Measurements from ENCODE around the gene TM2D3. TPM values are rescaled to one million over a fixed set of nuclear protein-coding genes. Genes with fewer than 3 reads are reported as not detected.
A peak's percentile ranks its signal among the peaks of the same experiment; 100 is the strongest.

The TM2D3 gene, protein sequence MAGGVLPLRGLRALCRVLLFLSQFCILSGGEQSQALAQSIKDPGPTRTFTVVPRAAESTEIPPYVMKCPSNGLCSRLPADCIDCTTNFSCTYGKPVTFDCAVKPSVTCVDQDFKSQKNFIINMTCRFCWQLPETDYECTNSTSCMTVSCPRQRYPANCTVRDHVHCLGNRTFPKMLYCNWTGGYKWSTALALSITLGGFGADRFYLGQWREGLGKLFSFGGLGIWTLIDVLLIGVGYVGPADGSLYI
- 34.7 and 39.2 TPM in 2 replicates for total RNA-seq (2022)
- Bru-seq, nascent RNA: percentile 84 among the genes with signal in this experiment
- percentile 85 among the genes with signal in this experiment for BruChase-seq, experiment 1, labeled RNA remaining after a 2-hour chase
- BruChase-seq, experiment 2, labeled RNA remaining after a 6-hour chase: percentile 83 among the genes with signal in this experiment
- long read RNA-seq, transcript TM2D3-201 (6 exons, 1,381 nt): minor isoform, 11 of 59 reads
- long read RNA-seq, transcript TM2D3-202 (5 exons, 1,329 nt): major isoform, 36 of 59 reads
- long read RNA-seq, partial matches to known transcripts: 1 of 59 reads
- long read RNA-seq, other reads (novel, unspliced or antisense): 2 of 59 reads

GRCh38 chr15:101652098-101652785 lies at the start of gene TM2D3:
Gene TM2D3 (minus strand): TSS chr15:101652381. CDS start chr15:101652361, 20 bp downstream.
- CTCF ChIA-PET: interaction anchor here (0.6 to 1.3 kb wide), 4 partner anchors 10 to 363 kb away, joined by 3 to 5 read pairs (median 3); no protein-coding TSS in a partner anchor

GRCh38 chr15:101698314-101698713 lies 46.1 kb upstream of the TM2D3 start:
- no peaks in the 10 kb centered on the region for H3K4me1 Mint-ChIP-seq (ENCODE audit: low read depth, unreplicated experiment)
- BruUV-seq (replicated peaks): no TSS peak
- peaks cover 39% of the 10 kb centered on the region for H3K36me3 Mint-ChIP-seq (ENCODE audit: insufficient read depth, unreplicated experiment)
- H3K27ac Mint-ChIP-seq (ENCODE audit: unreplicated experiment): no peak overlapping the region
- Histone ChIP-seq H3K4me1 (no peaks in the 10 kb centered on the region), H3K4me3 (ENCODE audit: low read depth, low read length) (no peak overlapping the region), H3K9me3 (no peaks in the 10 kb centered on the region), H3K27me3 (replicated peaks; ENCODE audit: control insufficient read depth, insufficient read depth, low read length) (no peaks in the 10 kb centered on the region), H3K36me3 (ENCODE audit: control insufficient read depth, insufficient read depth, low read length) (no peaks in the 10 kb centered on the region; the same call in none of the 2 replicates)
- no peaks in the 10 kb centered on the region for H3K9me3 Mint-ChIP-seq (ENCODE audit: unreplicated experiment)
- H3K4me3 Mint-ChIP-seq (ENCODE audit: unreplicated experiment): no peak overlapping the region
- DNase-seq: no peak
- intact Hi-C loops (cut with micrococcal nuclease; ENCODE audit: unreplicated experiment): no loop called here
- no peaks in the 10 kb centered on the region for H3K27me3 Mint-ChIP-seq (ENCODE audit: insufficient read depth, unreplicated experiment)
- ChIA-PET CTCF (no interaction called here), POLR2A (no interaction called here)
- TF ChIP-seq, protein P1, sequence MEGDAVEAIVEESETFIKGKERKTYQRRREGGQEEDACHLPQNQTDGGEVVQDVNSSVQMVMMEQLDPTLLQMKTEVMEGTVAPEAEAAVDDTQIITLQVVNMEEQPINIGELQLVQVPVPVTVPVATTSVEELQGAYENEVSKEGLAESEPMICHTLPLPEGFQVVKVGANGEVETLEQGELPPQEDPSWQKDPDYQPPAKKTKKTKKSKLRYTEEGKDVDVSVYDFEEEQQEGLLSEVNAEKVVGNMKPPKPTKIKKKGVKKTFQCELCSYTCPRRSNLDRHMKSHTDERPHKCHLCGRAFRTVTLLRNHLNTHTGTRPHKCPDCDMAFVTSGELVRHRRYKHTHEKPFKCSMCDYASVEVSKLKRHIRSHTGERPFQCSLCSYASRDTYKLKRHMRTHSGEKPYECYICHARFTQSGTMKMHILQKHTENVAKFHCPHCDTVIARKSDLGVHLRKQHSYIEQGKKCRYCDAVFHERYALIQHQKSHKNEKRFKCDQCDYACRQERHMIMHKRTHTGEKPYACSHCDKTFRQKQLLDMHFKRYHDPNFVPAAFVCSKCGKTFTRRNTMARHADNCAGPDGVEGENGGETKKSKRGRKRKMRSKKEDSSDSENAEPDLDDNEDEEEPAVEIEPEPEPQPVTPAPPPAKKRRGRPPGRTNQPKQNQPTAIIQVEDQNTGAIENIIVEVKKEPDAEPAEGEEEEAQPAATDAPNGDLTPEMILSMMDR (IDR thresholded peaks at IDR 0.05; ENCODE audit: insufficient read depth in 1 of 2, low read depth in 1 of 2, low read length in 1 of 2, severe bottlenecking in 1 of 2, unreplicated experiment in 1 of 2): no peak

More at GRCh38 chr15:101652098-101652785, at the start of gene TM2D3:
- Histone ChIP-seq H3K36me3 (ENCODE audit: control insufficient read depth, insufficient read depth, low read length) (no peaks in the 10 kb centered on the region), H3K9me3 (no peaks in the 10 kb centered on the region), H3K27me3 (replicated peaks; ENCODE audit: control insufficient read depth, insufficient read depth, low read length) (no peaks in the 10 kb centered on the region), H3K4me3 (ENCODE audit: low read depth, low read length) (peak within 1 kb of the TSS; percentile 73), H3K4me1 (peaks cover 9% of the 10 kb centered on the region)
- Mint-ChIP-seq H3K4me3 (ENCODE audit: unreplicated experiment) (peak within 1 kb of the TSS; percentile 79), H3K27ac (ENCODE audit: unreplicated experiment) (peak within 1 kb of the TSS; percentile 66), H3K9me3 (ENCODE audit: unreplicated experiment) (no peaks in the 10 kb centered on the region), H3K4me1 (ENCODE audit: low read depth, unreplicated experiment) (peaks cover 4% of the 10 kb centered on the region), H3K27me3 (ENCODE audit: insufficient read depth, unreplicated experiment) (no peaks in the 10 kb centered on the region), H3K36me3 (ENCODE audit: insufficient read depth, unreplicated experiment) (peaks cover 6% of the 10 kb centered on the region)
- peak; percentile 85 to 95 for DNase-seq
- POLR2A ChIA-PET: no interaction called here
- no TSS peak for BruUV-seq (replicated peaks)
- TF ChIP-seq, protein P1 (IDR thresholded peaks at IDR 0.05; ENCODE audit: insufficient read depth in 1 of 2, low read depth in 1 of 2, low read length in 1 of 2, severe bottlenecking in 1 of 2, unreplicated experiment in 1 of 2): peak; percentile 70 to 80
- intact Hi-C loops (cut with micrococcal nuclease; ENCODE audit: unreplicated experiment): no loop called here

DNA sequence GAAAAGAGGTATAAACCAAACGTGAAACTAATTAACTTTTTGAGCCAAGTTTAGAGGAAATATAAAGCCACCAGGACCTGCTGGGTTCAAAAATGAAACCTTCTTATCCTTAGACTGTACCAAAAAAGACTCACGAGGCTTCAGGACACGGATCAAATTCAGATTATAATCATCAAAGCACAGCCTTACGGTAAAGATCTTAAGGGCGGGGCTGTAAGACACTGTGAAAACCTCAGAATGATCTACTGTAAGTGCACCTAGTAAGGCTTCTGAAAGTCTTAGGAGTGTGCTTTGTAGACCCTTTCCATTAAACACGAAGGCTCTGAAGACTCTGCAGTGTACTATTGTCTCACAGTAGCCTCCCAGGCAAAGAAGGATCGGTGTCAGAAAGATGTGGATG lies 45.3 kb upstream of the TM2D3 start:
- POLR2A ChIA-PET: no interaction called here
- BruUV-seq (replicated peaks): no TSS peak
- Mint-ChIP-seq H3K4me3 (ENCODE audit: unreplicated experiment) (no peak overlapping the region), H3K27ac (ENCODE audit: unreplicated experiment) (no peak overlapping the region), H3K36me3 (ENCODE audit: insufficient read depth, unreplicated experiment) (peaks cover 34% of the 10 kb centered on the region), H3K9me3 (ENCODE audit: unreplicated experiment) (no peaks in the 10 kb centered on the region), H3K27me3 (ENCODE audit: insufficient read depth, unreplicated experiment) (no peaks in the 10 kb centered on the region), H3K4me1 (ENCODE audit: low read depth, unreplicated experiment) (no peaks in the 10 kb centered on the region)
- Histone ChIP-seq H3K9me3 (no peaks in the 10 kb centered on the region), H3K4me1 (no peaks in the 10 kb centered on the region), H3K36me3 (ENCODE audit: control insufficient read depth, insufficient read depth, low read length) (no peaks in the 10 kb centered on the region; the same call in none of the 2 replicates), H3K4me3 (ENCODE audit: low read depth, low read length) (no peak overlapping the region), H3K27me3 (replicated peaks; ENCODE audit: control insufficient read depth, insufficient read depth, low read length) (no peaks in the 10 kb centered on the region)
- TF ChIP-seq, protein P1 (IDR thresholded peaks at IDR 0.05; ENCODE audit: insufficient read depth in 1 of 2, low read depth in 1 of 2, low read length in 1 of 2, severe bottlenecking in 1 of 2, unreplicated experiment in 1 of 2): no peak
- intact Hi-C loops (cut with micrococcal nuclease; ENCODE audit: unreplicated experiment): no loop called here
- no peak for DNase-seq
- CTCF ChIA-PET: no interaction called here
